ENCODE measurements around the gene VWA1. TPM values are rescaled to one million over a fixed set of nuclear protein-coding genes. Genes with fewer than 3 reads are reported as not detected.

Gene VWA1
- total RNA-seq, 4 donors from 2014 or later = 59.8 to 137 (median 96.4) TPM

DNA sequence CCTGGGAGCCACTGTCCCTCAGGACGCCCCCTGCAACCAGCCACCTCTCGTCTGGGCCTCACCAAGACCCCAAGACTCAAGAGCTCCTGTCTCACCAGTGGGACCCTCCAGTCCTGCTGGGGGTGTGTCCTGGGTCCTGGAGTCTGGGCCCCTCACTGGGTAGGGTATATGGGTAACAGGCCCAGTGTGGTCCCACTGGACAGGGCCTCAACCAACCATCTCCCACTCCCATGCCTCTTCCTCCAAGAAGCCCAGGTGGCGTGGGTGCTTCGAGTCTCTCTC, 725 bp upstream of the VWA1 start:
- TF ChIP-seq POLR2A (IDR thresholded peaks at IDR 0.05) (no peak), POLR2AphosphoS5 (IDR thresholded peaks at IDR 0.05) (no peak), EP300 (IDR thresholded peaks at IDR 0.05) (no peak)
- TF ChIP-seq, protein P1, sequence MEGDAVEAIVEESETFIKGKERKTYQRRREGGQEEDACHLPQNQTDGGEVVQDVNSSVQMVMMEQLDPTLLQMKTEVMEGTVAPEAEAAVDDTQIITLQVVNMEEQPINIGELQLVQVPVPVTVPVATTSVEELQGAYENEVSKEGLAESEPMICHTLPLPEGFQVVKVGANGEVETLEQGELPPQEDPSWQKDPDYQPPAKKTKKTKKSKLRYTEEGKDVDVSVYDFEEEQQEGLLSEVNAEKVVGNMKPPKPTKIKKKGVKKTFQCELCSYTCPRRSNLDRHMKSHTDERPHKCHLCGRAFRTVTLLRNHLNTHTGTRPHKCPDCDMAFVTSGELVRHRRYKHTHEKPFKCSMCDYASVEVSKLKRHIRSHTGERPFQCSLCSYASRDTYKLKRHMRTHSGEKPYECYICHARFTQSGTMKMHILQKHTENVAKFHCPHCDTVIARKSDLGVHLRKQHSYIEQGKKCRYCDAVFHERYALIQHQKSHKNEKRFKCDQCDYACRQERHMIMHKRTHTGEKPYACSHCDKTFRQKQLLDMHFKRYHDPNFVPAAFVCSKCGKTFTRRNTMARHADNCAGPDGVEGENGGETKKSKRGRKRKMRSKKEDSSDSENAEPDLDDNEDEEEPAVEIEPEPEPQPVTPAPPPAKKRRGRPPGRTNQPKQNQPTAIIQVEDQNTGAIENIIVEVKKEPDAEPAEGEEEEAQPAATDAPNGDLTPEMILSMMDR (IDR thresholded peaks at IDR 0.05) = no peak
- H3K27ac ChIP-seq = peak overlapping the region; percentile 79 to 97 (median 94)
- ATAC-seq = no peak
- no peaks in the 10 kb centered on the region for H3K27me3 ChIP-seq
- H3K36me3 ChIP-seq = peaks cover 0 to 13% of the 10 kb centered on the region in 2 donors
- peak overlapping the region in 1 of 2 donors; percentile 71 for H3K4me3 ChIP-seq
- peaks cover 0 to 95% (median 74%) of the 10 kb centered on the region in 3 donors for H3K4me1 ChIP-seq
- 80% methylated on average over 1 of the region's 4 CpGs; no CpG with 5 or more reads in 1 of the 2 donors for WGBS, 2 donors (ENCODE audit: low coverage in 1 of 2)
- H3K9me3 ChIP-seq = no peaks in the 10 kb centered on the region

DNA sequence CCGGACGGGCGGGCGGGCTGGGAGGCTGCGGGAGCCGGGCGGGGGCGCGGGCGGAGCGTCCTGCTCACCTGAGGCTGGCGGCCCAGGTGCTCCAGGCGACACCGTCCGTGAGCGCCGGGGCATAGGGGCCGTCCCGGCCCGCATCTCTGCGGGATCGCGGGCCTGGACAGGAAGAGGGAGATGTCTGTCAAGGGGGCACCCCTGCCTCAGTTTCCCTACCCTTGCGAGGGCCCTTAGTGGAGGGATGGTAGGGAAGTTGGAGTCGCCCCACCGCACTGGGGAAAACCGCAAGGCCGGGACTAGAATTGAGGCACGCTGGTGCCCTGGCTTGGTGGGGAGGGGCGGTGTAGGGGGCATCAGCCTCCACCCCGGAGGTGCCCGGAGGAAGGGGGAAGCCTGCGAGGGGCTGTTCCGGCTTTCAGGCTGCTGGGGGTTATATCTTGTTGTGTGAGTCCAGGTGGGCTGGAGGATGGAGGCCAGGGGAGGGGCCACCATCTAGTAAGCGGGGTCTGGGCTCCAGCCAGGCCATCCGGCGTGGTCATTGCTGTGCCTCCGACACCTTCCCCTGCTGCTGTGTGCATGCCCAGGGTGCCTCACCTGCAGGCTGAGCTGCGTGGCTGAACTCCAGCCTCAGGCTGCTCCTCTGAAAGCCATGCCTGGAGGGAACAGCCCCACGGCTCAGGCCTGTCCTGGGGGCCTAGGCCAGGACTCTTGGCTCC, 580 bp downstream of the VWA1 start:
- WGBS, 2 donors (ENCODE audit: low coverage in 1 of 2) = 19% methylated on average over 5 of the region's 40 CpGs; no CpG with 5 or more reads in 1 of the 2 donors
- H3K4me1 ChIP-seq = peaks cover 0 to 95% (median 69%) of the 10 kb centered on the region in 3 donors
- no peaks in the 10 kb centered on the region for H3K27me3 ChIP-seq
- H3K9me3 ChIP-seq = no peaks in the 10 kb centered on the region
- TF ChIP-seq POLR2AphosphoS5 (IDR thresholded peaks at IDR 0.05) (no peak), POLR2A (IDR thresholded peaks at IDR 0.05) (no peak), EP300 (IDR thresholded peaks at IDR 0.05) (no peak)
- TF ChIP-seq, protein P1 (IDR thresholded peaks at IDR 0.05) = no peak
- ATAC-seq = no peak
- H3K27ac ChIP-seq = peak overlapping the region; percentile 36 to 97 (median 94)
- H3K36me3 ChIP-seq = peaks cover 0 to 19% of the 10 kb centered on the region in 2 donors
- H3K4me3 ChIP-seq = peak overlapping the region; percentile 34 to 71

DNA sequence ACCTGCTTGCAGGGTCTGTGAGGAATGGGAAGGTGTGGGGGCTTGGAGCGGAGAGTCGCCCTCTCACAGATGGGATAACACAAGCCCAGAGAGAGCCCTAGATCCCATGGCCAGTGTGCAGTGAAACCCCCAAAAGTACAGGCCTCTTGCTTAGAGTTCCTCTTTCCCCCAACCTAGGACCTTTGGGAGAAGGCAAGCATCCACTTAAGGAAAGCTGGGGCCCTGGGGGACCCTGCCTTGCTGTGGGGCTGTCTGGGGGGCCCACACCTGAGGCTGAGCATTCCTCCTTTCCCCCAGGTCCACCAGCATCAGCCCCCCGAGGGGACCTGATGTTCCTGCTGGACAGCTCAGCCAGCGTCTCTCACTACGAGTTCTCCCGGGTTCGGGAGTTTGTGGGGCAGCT, 1.1 kb downstream of the VWA1 start:
- no peaks in the 10 kb centered on the region for H3K27me3 ChIP-seq
- H3K4me1 ChIP-seq = peaks cover 0 to 95% (median 69%) of the 10 kb centered on the region in 3 donors
- TF ChIP-seq POLR2A (IDR thresholded peaks at IDR 0.05) (no peak), EP300 (IDR thresholded peaks at IDR 0.05) (no peak), POLR2AphosphoS5 (IDR thresholded peaks at IDR 0.05) (no peak)
- TF ChIP-seq, protein P1 (IDR thresholded peaks at IDR 0.05) = no peak
- no CpG with 5 or more reads among the region's 7 CpGs for WGBS, 2 donors (ENCODE audit: low coverage in 1 of 2)
- peak overlapping the region; percentile 34 to 71 for H3K4me3 ChIP-seq
- H3K27ac ChIP-seq = peak overlapping the region in 3 of 4 donors; percentile 94 to 97 (median 95)
- H3K9me3 ChIP-seq = no peaks in the 10 kb centered on the region
- H3K36me3 ChIP-seq = peaks cover 0 to 19% of the 10 kb centered on the region in 2 donors
- ATAC-seq = no peak

DNA sequence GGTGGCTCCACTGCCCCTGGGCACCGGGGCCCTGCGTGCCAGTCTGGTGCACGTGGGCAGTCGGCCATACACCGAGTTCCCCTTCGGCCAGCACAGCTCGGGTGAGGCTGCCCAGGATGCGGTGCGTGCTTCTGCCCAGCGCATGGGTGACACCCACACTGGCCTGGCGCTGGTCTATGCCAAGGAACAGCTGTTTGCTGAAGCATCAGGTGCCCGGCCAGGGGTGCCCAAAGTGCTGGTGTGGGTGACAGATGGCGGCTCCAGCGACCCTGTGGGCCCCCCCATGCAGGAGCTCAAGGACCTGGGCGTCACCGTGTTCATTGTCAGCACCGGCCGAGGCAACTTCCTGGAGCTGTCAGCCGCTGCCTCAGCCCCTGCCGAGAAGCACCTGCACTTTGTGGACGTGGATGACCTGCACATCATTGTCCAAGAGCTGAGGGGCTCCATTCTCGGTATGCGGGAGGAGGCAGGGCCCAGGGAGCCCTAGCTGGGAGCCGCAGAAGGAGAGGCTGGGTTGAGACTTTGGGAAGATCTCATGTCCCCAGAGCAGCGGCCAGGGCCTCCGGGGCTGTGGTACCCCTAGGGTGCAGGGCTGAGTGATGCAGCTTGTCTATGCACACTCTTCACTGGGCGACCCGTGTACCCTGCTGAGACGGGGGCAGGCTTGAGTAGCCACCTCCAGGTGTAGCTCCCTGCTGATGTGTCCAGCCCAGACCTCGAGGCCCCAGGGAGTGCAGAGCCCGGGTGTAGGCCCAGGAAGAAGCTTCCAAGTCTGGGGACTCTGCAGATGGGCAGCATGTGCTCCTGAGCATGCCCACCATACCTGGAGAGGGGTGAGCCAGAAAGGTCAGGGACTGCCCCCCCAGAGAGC, 1.8 kb downstream of the VWA1 start:
- WGBS, 2 donors (ENCODE audit: low coverage in 1 of 2) = 60% methylated on average over 2 of the region's 31 CpGs; no CpG with 5 or more reads in 1 of the 2 donors
- peaks cover 0 to 95% (median 64%) of the 10 kb centered on the region in 3 donors for H3K4me1 ChIP-seq
- no peak for ATAC-seq

More for the DNA sequence above, 1.8 kb downstream of the VWA1 start:
- no peaks in the 10 kb centered on the region for H3K9me3 ChIP-seq
- peaks cover 0 to 19% of the 10 kb centered on the region in 2 donors for H3K36me3 ChIP-seq
- H3K27ac ChIP-seq = peak overlapping the region in 3 of 4 donors; percentile 94 to 97 (median 95)
- H3K27me3 ChIP-seq = no peaks in the 10 kb centered on the region
- H3K4me3 ChIP-seq = peak overlapping the region in 1 of 2 donors; percentile 71
- TF ChIP-seq EP300 (IDR thresholded peaks at IDR 0.05) = no peak
- no peak for TF ChIP-seq POLR2A (IDR thresholded peaks at IDR 0.05)
- no peak for TF ChIP-seq POLR2AphosphoS5 (IDR thresholded peaks at IDR 0.05)
- TF ChIP-seq, protein P1 (IDR thresholded peaks at IDR 0.05) = no peak
